HUES48 (cell line): Measurements from ENCODE around the gene FCHSD2.
"Not testable (repeated sequence)": the region's sequence is repeated elsewhere in the genome, so short reads cannot be mapped to it uniquely, and the experiment has no call there.

Source experiments
- H3K27ac ChIP-seq: one replicate; pipeline ENCODE4 v1.7.0; 2013; ENCODE audit warnings: low read depth, low read length, inconsistent platforms
- H3K27me3 ChIP-seq: 2 replicates; pipeline ENCODE4 v1.6.1; 2013; ENCODE audit warnings: mild to moderate bottlenecking, low read length; ENCODE audit not compliant: control insufficient read depth, insufficient read depth
- H3K36me3 ChIP-seq: 2 replicates; pipeline ENCODE4 v1.6.1; 2013; ENCODE audit warnings: low read length; ENCODE audit not compliant: control insufficient read depth, insufficient read depth
- H3K4me1 ChIP-seq: 2 replicates; pipeline ENCODE4 v1.6.1; 2013; ENCODE audit warnings: mild to moderate bottlenecking, low read length; ENCODE audit not compliant: control insufficient read depth, insufficient read depth
- H3K4me3 ChIP-seq: 2 replicates; pipeline ENCODE4 v1.5.1; 2013; ENCODE audit warnings: mild to moderate bottlenecking, low read depth, low read length
- H3K9ac ChIP-seq: 2 replicates; pipeline ENCODE4 v1.6.1; 2013; ENCODE audit warnings: mild to moderate bottlenecking, low read depth, low read length, moderate library complexity
- H3K9me3 ChIP-seq: 2 replicates; pipeline ENCODE4 v1.6.1; 2013; ENCODE audit warnings: low read length; ENCODE audit not compliant: control insufficient read depth, insufficient read depth

Gene FCHSD2

GRCh38 chr11:73136722-73137121, 5.4 kb downstream of the FCHSD2 start:
- not testable (repeated sequence) for H3K4me1 ChIP-seq, H3K27me3 ChIP-seq, H3K27ac ChIP-seq, H3K9ac ChIP-seq, H3K4me3 ChIP-seq, H3K36me3 ChIP-seq, H3K9me3 ChIP-seq

GRCh38 chr11:73135346-73136284, 6.5 kb downstream of the FCHSD2 start:
- no peak overlapping the region for H3K4me3 ChIP-seq
- no peak overlapping the region for H3K27ac ChIP-seq
- peaks cover 8% of the 10 kb centered on the region for H3K4me1 ChIP-seq
- peaks cover 4% of the 10 kb centered on the region for H3K27me3 ChIP-seq
- no peaks in the 10 kb centered on the region for H3K9me3 ChIP-seq
- no peak overlapping the region for H3K9ac ChIP-seq
- peaks cover 3% of the 10 kb centered on the region; the same call in 1 of the 2 replicates for H3K36me3 ChIP-seq

- H3K9me3 ChIP-seq, H3K4me1 ChIP-seq, H3K36me3 ChIP-seq, H3K4me3 ChIP-seq, H3K27ac ChIP-seq, H3K27me3 ChIP-seq, H3K9ac ChIP-seq: not testable (repeated sequence)
Observed at GRCh38 chr11:73132349-73132748, 9.8 kb downstream of the FCHSD2 start.

GRCh38 chr11:73130181-73130580, 11.9 kb downstream of the FCHSD2 start:
- Histone ChIP-seq H3K36me3 (no peaks in the 10 kb centered on the region), H3K4me1 (no peaks in the 10 kb centered on the region), H3K27ac (no peak overlapping the region), H3K27me3 (no peaks in the 10 kb centered on the region), H3K4me3 (no peak overlapping the region), H3K9me3 (no peaks in the 10 kb centered on the region), H3K9ac (no peak overlapping the region)

GRCh38 chr11:73129198-73129597, 12.9 kb downstream of the FCHSD2 start:
- H3K27me3 ChIP-seq = no peaks in the 10 kb centered on the region
- no peaks in the 10 kb centered on the region for H3K4me1 ChIP-seq
- H3K9me3 ChIP-seq = no peaks in the 10 kb centered on the region
- H3K36me3 ChIP-seq = no peaks in the 10 kb centered on the region
- H3K4me3 ChIP-seq = no peak overlapping the region
- no peak overlapping the region for H3K27ac ChIP-seq
- no peak overlapping the region for H3K9ac ChIP-seq

- H3K9me3 ChIP-seq = no peaks in the 10 kb centered on the region
- H3K36me3 ChIP-seq = no peaks in the 10 kb centered on the region
Observed at GRCh38 chr11:73126804-73127480, 15.2 kb downstream of the FCHSD2 start.

GRCh38 chr11:73124800-73125199, 17.3 kb downstream of the FCHSD2 start:
- Histone ChIP-seq H3K27ac (no peak overlapping the region), H3K36me3 (no peaks in the 10 kb centered on the region), H3K4me3 (no peak overlapping the region), H3K9ac (no peak overlapping the region), H3K4me1 (no peaks in the 10 kb centered on the region), H3K27me3 (no peaks in the 10 kb centered on the region), H3K9me3 (no peaks in the 10 kb centered on the region)

More at GRCh38 chr11:73126804-73127480, 15.2 kb downstream of the FCHSD2 start:
- H3K4me1 ChIP-seq = no peaks in the 10 kb centered on the region
- no peak overlapping the region for H3K4me3 ChIP-seq
- H3K27me3 ChIP-seq = no peaks in the 10 kb centered on the region
- no peak overlapping the region for H3K9ac ChIP-seq
- peak overlapping the region; percentile 27 for H3K27ac ChIP-seq

- not testable (repeated sequence) for H3K9me3 ChIP-seq, H3K4me3 ChIP-seq, H3K36me3 ChIP-seq, H3K9ac ChIP-seq, H3K27ac ChIP-seq, H3K27me3 ChIP-seq, H3K4me1 ChIP-seq
Observed at GRCh38 chr11:73123892-73124291, 18.2 kb downstream of the FCHSD2 start.

GRCh38 chr11:73121692-73122091, 20.4 kb downstream of the FCHSD2 start:
- Histone ChIP-seq H3K27me3 (no peaks in the 10 kb centered on the region), H3K4me3 (no peak overlapping the region), H3K9ac (no peak overlapping the region), H3K36me3 (no peaks in the 10 kb centered on the region), H3K9me3 (no peaks in the 10 kb centered on the region), H3K27ac (no peak overlapping the region), H3K4me1 (no peaks in the 10 kb centered on the region)

GRCh38 chr11:73117071-73117470, 25.0 kb downstream of the FCHSD2 start:
- Histone ChIP-seq H3K27ac (no peak overlapping the region), H3K9me3 (no peaks in the 10 kb centered on the region), H3K4me3 (no peak overlapping the region), H3K27me3 (no peaks in the 10 kb centered on the region), H3K36me3 (no peaks in the 10 kb centered on the region), H3K9ac (no peak overlapping the region), H3K4me1 (no peaks in the 10 kb centered on the region)

- H3K4me1 ChIP-seq = no peaks in the 10 kb centered on the region
- no peak overlapping the region for H3K4me3 ChIP-seq
- H3K27ac ChIP-seq = no peak overlapping the region
- H3K36me3 ChIP-seq = no peaks in the 10 kb centered on the region
- no peaks in the 10 kb centered on the region for H3K27me3 ChIP-seq
- no peaks in the 10 kb centered on the region for H3K9me3 ChIP-seq
- no peak overlapping the region for H3K9ac ChIP-seq
Observed at GRCh38 chr11:73116636-73117035, 25.5 kb downstream of the FCHSD2 start.
